Measurements from ENCODE around the gene CCDC150.
"Not testable (repeated sequence)": the region's sequence is repeated elsewhere in the genome, so short reads cannot be mapped to it uniquely, and the experiment has no call there.

CCDC150 gene

DNA sequence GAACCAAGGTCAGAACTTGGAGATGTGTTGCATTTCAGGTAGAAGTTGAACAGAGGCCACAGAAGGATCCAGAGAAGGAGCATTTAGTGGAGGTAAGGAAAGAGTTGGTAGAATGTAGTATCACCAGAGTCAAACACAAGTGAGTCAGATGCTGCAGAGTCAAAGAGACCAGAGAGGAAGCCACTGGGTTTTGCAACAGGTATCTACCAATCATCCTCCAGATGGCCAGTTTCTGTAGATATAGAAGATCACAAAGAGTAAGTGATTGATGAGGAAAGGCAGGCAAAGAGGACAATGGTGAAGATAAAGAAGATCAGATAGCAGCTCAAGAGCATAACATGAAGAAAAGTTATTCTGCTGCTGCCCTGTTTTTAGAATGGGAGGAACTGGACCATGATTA lies 84.1 kb downstream of the CCDC150 start:
- no peak overlapping the region for H3K4me3 ChIP-seq (replicated peaks; ENCODE audit: low read depth, low read length)
- no peak for DNase-seq (ENCODE audit: low read depth)
- TF ChIP-seq, protein P1, sequence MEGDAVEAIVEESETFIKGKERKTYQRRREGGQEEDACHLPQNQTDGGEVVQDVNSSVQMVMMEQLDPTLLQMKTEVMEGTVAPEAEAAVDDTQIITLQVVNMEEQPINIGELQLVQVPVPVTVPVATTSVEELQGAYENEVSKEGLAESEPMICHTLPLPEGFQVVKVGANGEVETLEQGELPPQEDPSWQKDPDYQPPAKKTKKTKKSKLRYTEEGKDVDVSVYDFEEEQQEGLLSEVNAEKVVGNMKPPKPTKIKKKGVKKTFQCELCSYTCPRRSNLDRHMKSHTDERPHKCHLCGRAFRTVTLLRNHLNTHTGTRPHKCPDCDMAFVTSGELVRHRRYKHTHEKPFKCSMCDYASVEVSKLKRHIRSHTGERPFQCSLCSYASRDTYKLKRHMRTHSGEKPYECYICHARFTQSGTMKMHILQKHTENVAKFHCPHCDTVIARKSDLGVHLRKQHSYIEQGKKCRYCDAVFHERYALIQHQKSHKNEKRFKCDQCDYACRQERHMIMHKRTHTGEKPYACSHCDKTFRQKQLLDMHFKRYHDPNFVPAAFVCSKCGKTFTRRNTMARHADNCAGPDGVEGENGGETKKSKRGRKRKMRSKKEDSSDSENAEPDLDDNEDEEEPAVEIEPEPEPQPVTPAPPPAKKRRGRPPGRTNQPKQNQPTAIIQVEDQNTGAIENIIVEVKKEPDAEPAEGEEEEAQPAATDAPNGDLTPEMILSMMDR (IDR thresholded peaks at IDR 0.05; ENCODE audit: low read length, missing control alignments) = no peak

DNA sequence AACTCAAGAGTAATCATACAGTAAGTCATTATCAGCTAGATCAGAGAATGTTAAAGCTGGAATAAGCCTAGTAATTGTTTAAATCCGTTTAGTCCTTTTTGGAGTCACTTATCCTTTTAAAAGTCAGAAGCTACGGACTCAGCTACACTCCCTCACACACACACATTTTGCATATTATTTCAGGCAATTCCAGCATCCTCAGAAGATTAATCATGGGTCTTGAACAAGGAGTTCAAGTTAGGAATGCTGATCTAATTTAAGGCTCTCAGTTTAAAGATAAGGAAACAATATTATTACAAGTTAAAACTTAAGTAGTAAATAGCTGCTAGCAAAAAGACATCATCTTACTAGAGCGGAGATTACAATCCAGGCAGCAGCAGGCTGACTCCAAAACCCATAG lies 85.7 kb downstream of the CCDC150 start:
- H3K4me3 ChIP-seq (replicated peaks; ENCODE audit: low read depth, low read length) = no peak overlapping the region
- DNase-seq (ENCODE audit: low read depth) = peak; percentile 11
- TF ChIP-seq, protein P1 (IDR thresholded peaks at IDR 0.05; ENCODE audit: low read length, missing control alignments) = no peak

DNA sequence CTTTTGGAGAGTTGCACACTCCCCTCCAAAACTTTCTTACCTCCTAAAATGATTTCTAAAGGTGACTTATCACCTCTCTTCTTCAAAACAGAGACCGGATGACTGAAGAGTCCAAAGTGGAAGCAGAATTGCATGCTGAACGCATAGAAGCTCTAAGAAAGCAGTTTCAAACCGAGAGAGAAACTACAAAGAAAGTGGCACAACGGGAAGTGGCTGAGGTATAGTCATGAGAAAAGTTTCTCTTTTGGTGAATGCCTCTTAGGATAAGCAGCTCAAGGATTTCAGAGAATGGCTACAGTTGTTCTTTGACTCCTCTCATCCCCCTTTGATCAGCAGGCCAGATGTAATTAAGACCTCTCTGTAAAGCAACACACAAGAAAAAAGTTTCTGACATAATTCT lies 86.4 kb downstream of the CCDC150 start:
- H3K4me3 ChIP-seq (replicated peaks; ENCODE audit: low read depth, low read length) = no peak overlapping the region
- DNase-seq (ENCODE audit: low read depth) = no peak
- TF ChIP-seq, protein P1 (IDR thresholded peaks at IDR 0.05; ENCODE audit: low read length, missing control alignments) = no peak

DNA sequence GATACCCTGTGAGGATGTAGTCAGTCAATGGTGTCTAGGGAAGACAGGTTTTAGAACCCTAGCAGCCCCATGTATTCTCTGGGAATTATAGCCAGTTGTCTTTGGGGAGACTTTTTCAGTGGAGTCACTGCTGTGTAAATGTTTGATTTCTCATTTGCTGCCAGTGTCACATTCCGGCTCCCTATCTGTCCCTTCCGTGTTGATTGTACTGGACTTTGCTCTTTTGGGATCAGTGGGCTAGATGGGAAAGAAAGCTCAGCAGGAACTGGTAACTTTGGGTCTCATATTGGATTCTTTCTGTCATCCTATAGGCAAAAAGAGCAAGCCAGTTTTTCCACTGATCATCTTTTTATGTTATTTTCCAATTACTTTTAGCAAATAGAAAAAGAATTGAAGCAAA lies 89.9 kb downstream of the CCDC150 start:
- DNase-seq (ENCODE audit: low read depth) = no peak
- TF ChIP-seq, protein P1 (IDR thresholded peaks at IDR 0.05; ENCODE audit: low read length, missing control alignments) = no peak
- no peak overlapping the region for H3K4me3 ChIP-seq (replicated peaks; ENCODE audit: low read depth, low read length)

DNA sequence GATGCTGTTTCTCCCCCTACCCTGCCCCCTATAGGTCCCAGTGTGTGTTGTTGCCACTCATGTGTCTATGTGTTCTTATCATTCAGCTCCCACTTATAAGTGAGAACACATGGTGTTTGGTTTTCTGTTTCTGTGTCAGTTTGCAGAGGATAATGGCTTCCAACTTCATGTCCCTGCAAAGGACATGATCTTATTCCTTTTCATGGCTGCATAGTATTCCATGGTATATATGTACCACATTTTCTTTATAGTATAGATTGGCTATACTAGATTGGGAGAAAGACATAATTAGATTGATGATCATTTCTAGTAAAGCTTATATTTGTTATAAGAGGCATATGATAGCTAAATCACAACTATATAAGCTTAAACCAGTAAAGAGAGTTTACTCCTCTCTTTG lies 97.1 kb downstream of the CCDC150 start:
- not testable (repeated sequence) for DNase-seq (ENCODE audit: low read depth); H3K4me3 ChIP-seq (replicated peaks; ENCODE audit: low read depth, low read length)

DNA sequence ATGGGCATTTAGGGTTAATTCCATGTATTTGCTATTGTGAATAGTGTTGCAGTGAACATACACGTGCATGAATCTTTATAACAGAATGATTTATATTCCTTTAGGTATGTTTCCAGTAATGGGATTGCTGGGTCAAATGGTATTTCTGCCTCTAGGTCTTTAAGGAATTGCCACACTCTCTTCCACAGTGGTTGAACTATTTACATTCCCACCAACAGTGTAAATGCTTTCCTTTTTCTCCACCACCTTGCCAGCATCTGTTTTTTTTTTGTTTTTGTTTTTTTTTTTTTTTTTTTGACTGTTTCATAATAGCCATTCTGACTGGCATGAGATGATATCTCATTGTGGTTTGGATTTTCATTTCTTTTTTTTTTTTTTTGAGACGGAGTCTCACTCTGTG lies 97.5 kb downstream of the CCDC150 start:
- TF ChIP-seq, protein P1 (IDR thresholded peaks at IDR 0.05; ENCODE audit: low read length, missing control alignments) = no peak
- no peak for DNase-seq (ENCODE audit: low read depth)

DNA sequence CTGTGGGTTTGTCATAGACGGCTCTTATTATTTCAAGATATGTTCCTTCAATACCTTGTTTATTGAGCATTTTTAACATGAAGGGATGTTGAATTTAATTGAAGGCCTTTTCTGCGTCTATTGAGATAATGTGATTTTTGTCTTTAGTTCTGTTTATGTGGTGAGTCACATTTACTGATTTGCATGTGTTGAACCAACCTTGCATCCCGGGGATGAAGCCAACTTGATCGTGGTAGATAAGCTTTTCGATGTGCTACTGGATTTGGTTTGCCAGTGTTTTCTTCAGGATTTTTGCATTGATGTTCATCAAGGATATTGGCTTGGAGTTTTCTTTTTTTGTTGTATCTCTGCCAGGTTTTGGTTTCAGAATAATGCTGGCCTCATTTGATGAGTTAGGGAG lies 99.5 kb downstream of the CCDC150 start:
- H3K4me3 ChIP-seq (replicated peaks; ENCODE audit: low read depth, low read length) = no peak overlapping the region
- no peak for DNase-seq (ENCODE audit: low read depth)
- TF ChIP-seq, protein P1 (IDR thresholded peaks at IDR 0.05; ENCODE audit: low read length, missing control alignments) = no peak

More for the DNA sequence above, 97.5 kb downstream of the CCDC150 start:
- no peak overlapping the region for H3K4me3 ChIP-seq (replicated peaks; ENCODE audit: low read depth, low read length)

DNA sequence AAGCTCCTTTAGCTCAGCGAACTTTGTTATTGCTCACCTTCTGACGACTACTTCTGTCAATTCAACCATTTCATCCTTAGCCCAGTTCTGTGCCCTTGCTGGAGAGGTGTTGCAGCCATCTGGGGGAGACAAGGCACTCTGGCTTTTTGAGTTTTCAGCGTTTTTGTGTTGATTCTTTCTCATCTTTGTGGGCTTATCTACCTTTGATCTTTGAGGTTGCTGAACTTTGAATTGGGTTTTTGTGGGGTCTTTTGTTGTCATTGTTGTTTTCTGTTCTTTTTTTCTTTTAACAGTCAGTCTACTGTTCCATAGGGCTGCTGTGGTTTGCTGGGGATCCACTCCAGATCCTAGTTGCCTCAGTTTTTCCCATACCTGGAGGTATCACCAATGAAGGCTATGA lies 102.7 kb downstream of the CCDC150 start:
- TF ChIP-seq, protein P1 (IDR thresholded peaks at IDR 0.05; ENCODE audit: low read length, missing control alignments) = no peak
- no peak for DNase-seq (ENCODE audit: low read depth)

More for the DNA sequence above, 102.7 kb downstream of the CCDC150 start:
- H3K4me3 ChIP-seq (replicated peaks; ENCODE audit: low read depth, low read length) = no peak overlapping the region

All from fibroblast of pulmonary artery (primary cell).